ENCODE data around the gene AASDH.

The AASDH gene

GRCh38 chr4:56326363-56326762 is 60.9 kb downstream of the AASDH start:
- Histone ChIP-seq H3K79me2 (ENCODE audit: insufficient read depth, low read length) (no peaks in the 10 kb centered on the region), H4K20me1 (ENCODE audit: insufficient read depth, low read length, poor library complexity, severe bottlenecking) (no peaks in the 10 kb centered on the region), H3K9me2 (replicated peaks; ENCODE audit: low read depth, low read length) (no peaks in the 10 kb centered on the region), H3K27me3 (ENCODE audit: insufficient read depth, low read length, poor library complexity, severe bottlenecking) (no peaks in the 10 kb centered on the region), H3K36me3 (ENCODE audit: insufficient read depth, low read length) (no peaks in the 10 kb centered on the region), H3K9ac (ENCODE audit: low read depth, low read length, poor library complexity, severe bottlenecking) (no peak overlapping the region), H3F3A (ENCODE audit: low read depth) (no peaks in the 10 kb centered on the region), H3K9me3 (ENCODE audit: insufficient read depth, low read depth, low read length) (no peaks in the 10 kb centered on the region), H3K4me2 (ENCODE audit: low read depth, low read length, poor library complexity, severe bottlenecking) (no peak overlapping the region), H3K4me1 (ENCODE audit: insufficient read depth, low read length, poor library complexity, severe bottlenecking) (no peaks in the 10 kb centered on the region), H3K4me3 (ENCODE audit: low read length, poor library complexity, severe bottlenecking) (no peak overlapping the region), H2AFZ (ENCODE audit: low read length) (no peak overlapping the region)
- TF ChIP-seq EZH2phosphoT487 (IDR thresholded peaks at IDR 0.05; ENCODE audit: borderline replicate concordance), result no peak
- no peak for TF ChIP-seq CTCF (conservative IDR thresholded peaks at IDR 0.05; ENCODE audit: low read length)

- Histone ChIP-seq H3K79me2 (ENCODE audit: insufficient read depth, low read length) (no peaks in the 10 kb centered on the region), H3K4me1 (ENCODE audit: insufficient read depth, low read length, poor library complexity, severe bottlenecking) (no peaks in the 10 kb centered on the region), H3K9ac (ENCODE audit: low read depth, low read length, poor library complexity, severe bottlenecking) (no peak overlapping the region), H3K9me2 (replicated peaks; ENCODE audit: low read depth, low read length) (no peaks in the 10 kb centered on the region), H3K4me3 (ENCODE audit: low read length, poor library complexity, severe bottlenecking) (no peak overlapping the region), H3K4me2 (ENCODE audit: low read depth, low read length, poor library complexity, severe bottlenecking) (no peak overlapping the region), H3K27me3 (ENCODE audit: insufficient read depth, low read length, poor library complexity, severe bottlenecking) (no peaks in the 10 kb centered on the region), H3F3A (ENCODE audit: low read depth) (no peaks in the 10 kb centered on the region), H3K9me3 (ENCODE audit: insufficient read depth, low read depth, low read length) (no peaks in the 10 kb centered on the region), H3K36me3 (ENCODE audit: insufficient read depth, low read length) (no peaks in the 10 kb centered on the region), H4K20me1 (ENCODE audit: insufficient read depth, low read length, poor library complexity, severe bottlenecking) (no peaks in the 10 kb centered on the region), H2AFZ (ENCODE audit: low read length) (no peak overlapping the region)
- TF ChIP-seq EZH2phosphoT487 (IDR thresholded peaks at IDR 0.05; ENCODE audit: borderline replicate concordance), result no peak
- no peak for TF ChIP-seq CTCF (conservative IDR thresholded peaks at IDR 0.05; ENCODE audit: low read length)
These were observed 63.2 kb downstream of the AASDH start for GRCh38 chr4:56324011-56324610.

- no peak overlapping the region for H3K4me2 ChIP-seq (ENCODE audit: low read depth, low read length, poor library complexity, severe bottlenecking)
- H3K27me3 ChIP-seq (ENCODE audit: insufficient read depth, low read length, poor library complexity, severe bottlenecking), result no peaks in the 10 kb centered on the region
- no peaks in the 10 kb centered on the region for H3K4me1 ChIP-seq (ENCODE audit: insufficient read depth, low read length, poor library complexity, severe bottlenecking)
- H3F3A ChIP-seq (ENCODE audit: low read depth), result no peaks in the 10 kb centered on the region
- no peaks in the 10 kb centered on the region for H3K36me3 ChIP-seq (ENCODE audit: insufficient read depth, low read length)
- H4K20me1 ChIP-seq (ENCODE audit: insufficient read depth, low read length, poor library complexity, severe bottlenecking), result no peaks in the 10 kb centered on the region
- H3K79me2 ChIP-seq (ENCODE audit: insufficient read depth, low read length), result no peaks in the 10 kb centered on the region
- H3K4me3 ChIP-seq (ENCODE audit: low read length, poor library complexity, severe bottlenecking), result no peak overlapping the region
- no peaks in the 10 kb centered on the region for H3K9me2 ChIP-seq (replicated peaks; ENCODE audit: low read depth, low read length)
- TF ChIP-seq EZH2phosphoT487 (IDR thresholded peaks at IDR 0.05; ENCODE audit: borderline replicate concordance) (no peak), CTCF (conservative IDR thresholded peaks at IDR 0.05; ENCODE audit: low read length) (no peak)
- no peak overlapping the region for H2AFZ ChIP-seq (ENCODE audit: low read length)
- H3K9ac ChIP-seq (ENCODE audit: low read depth, low read length, poor library complexity, severe bottlenecking), result no peak overlapping the region
- no peaks in the 10 kb centered on the region for H3K9me3 ChIP-seq (ENCODE audit: insufficient read depth, low read depth, low read length)
These were observed 64.0 kb downstream of the AASDH start for GRCh38 chr4:56323327-56323726.

Data from Loucy (cell line).